Panc1 (cell line): ENCODE results near the gene UGT1A3. TPM values are rescaled to one million over a fixed set of nuclear protein-coding genes. Genes with fewer than 3 reads are reported as not detected.

Source experiments
- ATAC-seq: fragments of 200-7000 bp; cut with Tn5 transposase; 2 replicates; pipeline ENCODE4 v1.9.1; 2020; ENCODE audit warnings: mild to moderate bottlenecking, moderate library complexity
- BruUV-seq: library from RNA; stranded (reverse); fragments of 400-500 nt; replicated peaks from 2 replicates; lab custom pipeline; 2021; lab: Mats Ljungman, UMichigan
- CTCF ChIA-PET: fragments of 300-600 bp; sonication (Branson Sonifier 250); formaldehyde crosslinking; loops from one replicate; lab custom pipeline; 2022; ENCODE audit warnings: antibody characterized with exemption; lab: Charles Lee
- POLR2A ChIA-PET: fragments of 300-600 bp; sonication (Branson Sonifier 250); formaldehyde crosslinking; loops from one replicate; lab custom pipeline; 2022; ENCODE audit warnings: antibody characterized with exemption; lab: Charles Lee
- DNase-seq: peaks from one replicate; pipeline ENCODE4 v3.0.0-alpha.2; 2010; ENCODE audit warnings: low read depth, low spot score
- H3K27ac ChIP-seq: 2 replicates; pipeline ENCODE4 v1.5.1; 2011; ENCODE audit warnings: mild to moderate bottlenecking, low read length, inconsistent platforms
- H3K27me3 ChIP-seq: fragments of 200-500 bp; sonication (Bioruptor generic); 2 replicates; pipeline ENCODE4 v1.6.0; 2014; ENCODE audit warnings: low read length, inconsistent platforms; ENCODE audit not compliant: control insufficient read depth, insufficient read depth
- H3K36me3 ChIP-seq: fragments of 200-500 bp; sonication (Bioruptor generic); 2 replicates; pipeline ENCODE4 v1.5.1; 2014; ENCODE audit warnings: inconsistent platforms, mild to moderate bottlenecking, low read length, moderate library complexity; ENCODE audit not compliant: control insufficient read depth, insufficient read depth
- H3K4me1 ChIP-seq: 2 replicates; pipeline ENCODE4 v1.5.1; 2011; ENCODE audit warnings: inconsistent platforms, mild to moderate bottlenecking, low read length, moderate library complexity; ENCODE audit not compliant: control insufficient read depth, insufficient read depth
- H3K4me3 ChIP-seq, 2 experiments: 2 replicates each; pipeline ENCODE4 v1.5.1; 2011 to 2012; ENCODE audit warnings: low read depth in 2 of 2, low read length in 2 of 2, mild to moderate bottlenecking in 2 of 2, inconsistent platforms in 1 of 2, moderate library complexity in 1 of 2
- H3K9me3 ChIP-seq: fragments of 200-500 bp; sonication (Bioruptor generic); 2 replicates; pipeline ENCODE4 v1.5.1; 2014; ENCODE audit warnings: low read depth, mild to moderate bottlenecking, inconsistent platforms, low read length, moderate library complexity; ENCODE audit not compliant: control insufficient read depth, insufficient read depth
- CTCF ChIP-seq: fragments of 450-650 bp; IDR thresholded peaks from 2 replicates; pipeline ENCODE4 v1.5.1; 2017; ENCODE audit warnings: mild to moderate bottlenecking
- POLR2AphosphoS5 ChIP-seq: IDR thresholded peaks from 2 replicates; pipeline ENCODE4 v1.6.1; 2012; ENCODE audit warnings: mild to moderate bottlenecking, low read depth, low read length, moderate library complexity
- REST ChIP-seq, 2 experiments: IDR thresholded peaks; 2 replicates each; pipeline ENCODE4 v1.6.1; 2011 to 2012; ENCODE audit warnings: low read depth in 2 of 2, control low read depth in 1 of 2, low read length in 1 of 2, mild to moderate bottlenecking in 1 of 2, moderate library complexity in 1 of 2; ENCODE audit not compliant: insufficient read depth in 1 of 2
- SIN3A ChIP-seq: IDR thresholded peaks from 2 replicates; pipeline ENCODE4 v1.6.1; 2012; ENCODE audit warnings: low read depth, mild to moderate bottlenecking, low read length, moderate library complexity, borderline replicate concordance; ENCODE audit not compliant: insufficient read depth
- TCF7L2 ChIP-seq: IDR thresholded peaks from 2 replicates; pipeline ENCODE4 v1.6.1; 2011; ENCODE audit warnings: mild to moderate bottlenecking, low read depth, low read length, inconsistent platforms
- in situ Hi-C: cut with HindIII; loops from 2 replicates; pipeline ENCODE4 v1.10.0; 2016; ENCODE audit warnings: low sequenced_read_pairs, low pct_unique_long_range_greater_than_20kb
- intact Hi-C: fragments of 100-400 bp; cut with micrococcal nuclease; formaldehyde crosslinking; loops from one replicate; pipeline ENCODE4 v1.10.0; 2022; ENCODE audit not compliant: unreplicated experiment
- total RNA-seq: library from RNA; stranded (reverse); gene quantifications from one replicate; pipeline ENCODE4 v1.2.1, GENCODE V29; 2021; ENCODE audit not compliant: unreplicated experiment

UGT1A3 gene
- total RNA-seq, 1 experiment from 2014 or later, result not detected

- CTCF ChIA-PET, result no interaction called here
- BruUV-seq, result no TSS peak
- in situ Hi-C loops, result no loop called here
Observed at GRCh38 chr2:233813236-233814055, 84.6 kb downstream of the UGT1A3 start.

More at GRCh38 chr2:233813236-233814055, 84.6 kb downstream of the UGT1A3 start:
- DNase-seq, result no peak
- POLR2A ChIA-PET, result no interaction called here
- Histone ChIP-seq H3K9me3 (no peaks in the 10 kb centered on the region), H3K27ac (no peak overlapping the region), H3K4me3 (no peak overlapping the region), H3K27me3 (no peaks in the 10 kb centered on the region), H3K36me3 (no peaks in the 10 kb centered on the region), H3K4me1 (no peaks in the 10 kb centered on the region)
- ATAC-seq, result no peak
- no peak for TF ChIP-seq SIN3A
- no peak for TF ChIP-seq POLR2AphosphoS5
- TF ChIP-seq REST (IDR thresholded peaks at IDR 0.05; ENCODE audit: insufficient read depth in 1 of 2, low read depth in 2 of 2, low read length in 1 of 2), result no peak
- TF ChIP-seq TCF7L2, result no peak
- no peak for TF ChIP-seq CTCF
- intact Hi-C loops, result no loop called here
